AG09319 (cell line): Measurements from ENCODE around the gene KIF25.

Source experiments
- DNase-seq: peaks from one replicate; pipeline ENCODE4 v3.0.0-alpha.2; 2010; ENCODE audit warnings: low read depth; ENCODE audit errors: extremely low read depth
- CTCF ChIP-seq: IDR thresholded peaks from 2 replicates; pipeline ENCODE4 v1.5.1; 2011; ENCODE audit warnings: low read depth, mild to moderate bottlenecking, inconsistent platforms, low read length, moderate library complexity

Gene KIF25

GRCh38 chr6:167988154-167988495 is 9.3 kb upstream of the KIF25 start:
- DNase-seq, result no peak
- no peak for TF ChIP-seq CTCF

GRCh38 chr6:167988945-167989841 is 8.3 kb upstream of the KIF25 start:
- DNase-seq, result no peak
- no peak for TF ChIP-seq CTCF

GRCh38 chr6:167990016-167990945 is 7.2 kb upstream of the KIF25 start:
- no peak for DNase-seq

GRCh38 chr6:167993169-167993568 is 4.3 kb upstream of the KIF25 start:
- no peak for DNase-seq
- no peak for TF ChIP-seq CTCF

More at GRCh38 chr6:167990016-167990945, 7.2 kb upstream of the KIF25 start:
- TF ChIP-seq CTCF, result no peak

- no peak for TF ChIP-seq CTCF
- no peak for DNase-seq
These were observed 3.6 kb upstream of the KIF25 start for GRCh38 chr6:167993831-167994230.

GRCh38 chr6:167995302-167995701 is 2.2 kb upstream of the KIF25 start:
- TF ChIP-seq CTCF, result no peak
- no peak for DNase-seq

- DNase-seq, result no peak
- no peak for TF ChIP-seq CTCF
These were observed 1.7 kb upstream of the KIF25 start for GRCh38 chr6:167995731-167996151.
